Endothelial cell of umbilical vein (primary cell): ENCODE data around the gene PDE3B.

Experiments used
- EZH2 ChIP-seq: IDR thresholded peaks from 2 replicates; pipeline ENCODE4 v1.6.1; 2012; ENCODE audit warnings: borderline replicate concordance, low read depth, mild to moderate bottlenecking, moderate library complexity, low read length, inconsistent platforms; ENCODE audit not compliant: severe bottlenecking
- JUN ChIP-seq: IDR thresholded peaks from 2 replicates; pipeline ENCODE4 v1.6.1; 2011; ENCODE audit warnings: borderline replicate concordance, low read depth; ENCODE audit not compliant: insufficient read length, insufficient read depth
- MAX ChIP-seq: IDR thresholded peaks from 2 replicates; pipeline ENCODE4 v1.6.1; 2011; ENCODE audit not compliant: insufficient read depth, insufficient read length
- MYC ChIP-seq: IDR thresholded peaks from one replicate; pipeline ENCODE4 v1.6.1; 2011; ENCODE audit warnings: mild to moderate bottlenecking, low read depth, low read length
- POLR2A ChIP-seq: IDR thresholded peaks from 2 replicates; pipeline ENCODE4 v1.6.1; 2012; ENCODE audit warnings: low read depth, mild to moderate bottlenecking, control low read depth, low read length
- TF ChIP-seq, protein P1 (sequence below), 2 donors: IDR thresholded peaks; 1 replicate in 1 of 2; 2 replicates in 1 of 2; pipeline ENCODE4 v1.5.1; 2011; ENCODE audit warnings: low read length in 2 of 2, mild to moderate bottlenecking in 2 of 2, moderate library complexity in 2 of 2, control low read depth in 1 of 2, inconsistent platforms in 1 of 2, low read depth in 1 of 2; ENCODE audit not compliant: insufficient read depth in 1 of 2; ENCODE audit errors: extremely low read depth in 1 of 2

GRCh38 chr11:14673421-14673820 is 29.8 kb downstream of the PDE3B start:
- TF ChIP-seq, protein P1, sequence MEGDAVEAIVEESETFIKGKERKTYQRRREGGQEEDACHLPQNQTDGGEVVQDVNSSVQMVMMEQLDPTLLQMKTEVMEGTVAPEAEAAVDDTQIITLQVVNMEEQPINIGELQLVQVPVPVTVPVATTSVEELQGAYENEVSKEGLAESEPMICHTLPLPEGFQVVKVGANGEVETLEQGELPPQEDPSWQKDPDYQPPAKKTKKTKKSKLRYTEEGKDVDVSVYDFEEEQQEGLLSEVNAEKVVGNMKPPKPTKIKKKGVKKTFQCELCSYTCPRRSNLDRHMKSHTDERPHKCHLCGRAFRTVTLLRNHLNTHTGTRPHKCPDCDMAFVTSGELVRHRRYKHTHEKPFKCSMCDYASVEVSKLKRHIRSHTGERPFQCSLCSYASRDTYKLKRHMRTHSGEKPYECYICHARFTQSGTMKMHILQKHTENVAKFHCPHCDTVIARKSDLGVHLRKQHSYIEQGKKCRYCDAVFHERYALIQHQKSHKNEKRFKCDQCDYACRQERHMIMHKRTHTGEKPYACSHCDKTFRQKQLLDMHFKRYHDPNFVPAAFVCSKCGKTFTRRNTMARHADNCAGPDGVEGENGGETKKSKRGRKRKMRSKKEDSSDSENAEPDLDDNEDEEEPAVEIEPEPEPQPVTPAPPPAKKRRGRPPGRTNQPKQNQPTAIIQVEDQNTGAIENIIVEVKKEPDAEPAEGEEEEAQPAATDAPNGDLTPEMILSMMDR (IDR thresholded peaks at IDR 0.05; ENCODE audit: extremely low read depth in 1 of 2, insufficient read depth in 1 of 2, low read depth in 1 of 2, low read length in 2 of 2), result no peak
- no peak for TF ChIP-seq POLR2A
- TF ChIP-seq MAX, result no peak
- no peak for TF ChIP-seq EZH2
- no peak for TF ChIP-seq MYC
- no peak for TF ChIP-seq JUN
